HEK293T (cell line): ENCODE results near the gene IGDCC3.
A peak's percentile ranks its signal among the peaks of the same experiment; 100 is the strongest.

Source experiments
- CTCF ChIA-PET: fragments of 350-600 bp; formaldehyde crosslinking; extraction: SDS; loops from one replicate; lab custom pipeline; 2021; ENCODE audit warnings: antibody characterized with exemption, inconsistent platforms; lab: Yijun Ruan, JAX
- POLR2A ChIA-PET: fragments of 350-600 bp; formaldehyde crosslinking; extraction: SDS; loops from one replicate; lab custom pipeline; 2020; ENCODE audit warnings: antibody characterized with exemption, inconsistent platforms; lab: Yijun Ruan, JAX
- DNase-seq: peaks from one replicate; pipeline ENCODE4 v3.0.0; 2012; ENCODE audit warnings: mixed read lengths; ENCODE audit errors: extremely low spot score
- ARNT ChIP-seq: fragments of 450-650 bp; IDR thresholded peaks from 2 replicates; pipeline ENCODE4 v1.6.1; 2017; ENCODE audit warnings: mild to moderate bottlenecking
- BHLHE40 ChIP-seq: fragments of 450-650 bp; IDR thresholded peaks from 2 replicates; pipeline ENCODE4 v1.6.1; 2016; ENCODE audit warnings: mild to moderate bottlenecking, moderate library complexity, borderline replicate concordance
- CTBP1 ChIP-seq: fragments of 450-650 bp; IDR thresholded peaks from 2 replicates; pipeline ENCODE4 v1.6.1; 2016; ENCODE audit warnings: borderline replicate concordance
- ELF4 ChIP-seq: fragments of 450-650 bp; IDR thresholded peaks from 2 replicates; pipeline ENCODE4 v1.6.1; 2017; ENCODE audit warnings: antibody characterized with exemption
- FOXA1 ChIP-seq: fragments of 450-650 bp; IDR thresholded peaks from 2 replicates; pipeline ENCODE4 v1.6.1; 2016; ENCODE audit warnings: mild to moderate bottlenecking
- FOXK2 ChIP-seq: fragments of 450-650 bp; IDR thresholded peaks from 2 replicates; pipeline ENCODE4 v1.6.1; 2016; ENCODE audit warnings: mild to moderate bottlenecking
- FOXM1 ChIP-seq: fragments of 450-650 bp; IDR thresholded peaks from 2 replicates; pipeline ENCODE4 v1.6.1; 2017; ENCODE audit warnings: mild to moderate bottlenecking, borderline replicate concordance
- HDGF ChIP-seq: fragments of 450-650 bp; IDR thresholded peaks from 2 replicates; pipeline ENCODE4 v1.6.1; 2017; ENCODE audit warnings: antibody characterized with exemption, borderline replicate concordance
- L3MBTL2 ChIP-seq: fragments of 450-650 bp; conservative IDR thresholded peaks from 2 replicates; pipeline ENCODE4 v1.6.1; 2016; ENCODE audit warnings: mild to moderate bottlenecking
- LEF1 ChIP-seq: fragments of 450-650 bp; IDR thresholded peaks from 2 replicates; pipeline ENCODE4 v1.6.1; 2017; ENCODE audit warnings: mild to moderate bottlenecking, borderline replicate concordance
- NFRKB ChIP-seq: fragments of 450-650 bp; IDR thresholded peaks from 2 replicates; pipeline ENCODE4 v1.6.1; 2016; ENCODE audit warnings: mild to moderate bottlenecking, moderate library complexity
- SP1 ChIP-seq: fragments of 450-650 bp; IDR thresholded peaks from 2 replicates; pipeline ENCODE4 v1.6.1; 2017
- SUZ12 ChIP-seq: fragments of 450-650 bp; IDR thresholded peaks from 2 replicates; pipeline ENCODE4 v1.6.1; 2016; ENCODE audit warnings: mild to moderate bottlenecking
- TARDBP ChIP-seq: fragments of 450-650 bp; IDR thresholded peaks from 2 replicates; pipeline ENCODE4 v1.6.1; 2016
- ZNF384 ChIP-seq: fragments of 450-650 bp; IDR thresholded peaks from 2 replicates; pipeline ENCODE4 v1.6.1; 2016
- TF ChIP-seq, protein P1 (sequence below): fragments of 450-650 bp; IDR thresholded peaks from 2 replicates; pipeline ENCODE4 v1.6.1; 2016

The IGDCC3 gene

DNA sequence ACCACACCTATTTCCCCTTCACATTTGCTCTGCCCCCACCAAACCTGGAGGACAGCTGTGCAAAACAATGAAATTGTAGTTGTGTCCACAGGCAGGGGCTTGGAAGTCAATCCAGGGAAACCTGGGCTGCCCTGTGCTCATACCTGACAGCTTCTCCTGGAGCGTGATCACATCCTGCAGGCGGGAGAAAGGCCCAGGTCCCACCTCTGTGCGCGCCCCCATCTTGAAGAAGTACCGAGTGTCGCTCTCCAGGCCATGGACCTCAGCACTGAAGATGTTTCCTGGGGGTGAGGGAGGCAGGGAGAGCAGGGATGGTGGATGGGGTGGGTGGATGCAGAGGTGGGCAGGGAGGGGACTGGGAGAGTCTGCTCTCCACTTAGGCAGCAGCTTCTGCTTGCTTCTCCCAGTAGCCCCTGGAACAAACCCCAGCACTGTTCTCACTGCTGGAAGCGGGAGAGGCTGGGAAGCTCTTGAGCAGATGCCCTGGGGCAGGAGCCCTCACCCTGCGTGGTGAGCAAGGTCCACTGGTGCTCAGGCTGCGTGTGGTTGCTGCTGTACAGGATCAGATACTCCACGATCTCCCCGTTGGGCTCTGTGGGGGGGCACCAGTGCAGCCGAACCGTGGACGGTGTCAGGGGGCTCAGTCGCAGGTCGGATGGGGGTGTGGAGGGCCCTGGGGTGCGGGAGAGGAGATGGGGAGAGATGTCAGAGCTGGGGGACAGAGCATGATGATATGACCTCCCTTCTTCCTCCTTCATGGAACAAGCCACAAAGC is 10.7 kb upstream of the IGDCC3 start:
- CTCF ChIA-PET, result no interaction called here
- POLR2A ChIA-PET, result interaction anchor here (1.3 kb wide), 1 partner anchor 84 kb away, joined by 4 read pairs; the partner anchor contains the start of gene RNU5B-1
- TF ChIP-seq CTBP1 (no peak), HDGF (no peak), TARDBP (no peak), NFRKB (no peak), ELF4 (no peak), SUZ12 (no peak)
- DNase-seq, result no peak

DNA sequence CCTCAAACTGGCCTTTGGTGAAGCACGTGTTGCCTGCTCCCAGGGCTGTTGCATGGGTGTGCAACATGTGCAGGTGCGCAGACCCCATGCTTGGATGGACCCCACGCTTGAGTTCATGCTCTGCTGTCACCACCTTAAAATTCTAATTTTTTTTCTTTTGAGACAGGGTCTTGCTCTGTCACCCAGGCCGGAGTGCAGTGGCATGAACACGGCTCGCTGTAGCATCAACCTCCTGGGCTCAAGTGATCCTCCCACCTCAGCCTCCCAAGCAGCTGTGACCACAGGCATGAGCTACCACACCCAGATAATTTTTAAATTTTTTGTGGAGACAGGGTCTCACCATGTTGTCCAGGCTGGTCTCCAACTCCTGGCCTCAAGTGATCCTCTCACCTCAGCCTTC is 9.1 kb upstream of the IGDCC3 start:
- no peak for DNase-seq
- POLR2A ChIA-PET, result interaction anchor here (0.6 to 1.1 kb wide), 3 partner anchors 82 to 759 kb away, joined by 3 to 5 read pairs (median 5); partner anchors contain the start of gene RNU5B-1
- CTCF ChIA-PET, result interaction anchor here (0.7 to 2.9 kb wide), 4 partner anchors 13 to 90 kb away, joined by 3 to 21 read pairs (median 6); no protein-coding TSS in a partner anchor
- no peak for TF ChIP-seq TARDBP
- TF ChIP-seq ELF4, result no peak
- TF ChIP-seq FOXA1, result no peak
- TF ChIP-seq, protein P1, sequence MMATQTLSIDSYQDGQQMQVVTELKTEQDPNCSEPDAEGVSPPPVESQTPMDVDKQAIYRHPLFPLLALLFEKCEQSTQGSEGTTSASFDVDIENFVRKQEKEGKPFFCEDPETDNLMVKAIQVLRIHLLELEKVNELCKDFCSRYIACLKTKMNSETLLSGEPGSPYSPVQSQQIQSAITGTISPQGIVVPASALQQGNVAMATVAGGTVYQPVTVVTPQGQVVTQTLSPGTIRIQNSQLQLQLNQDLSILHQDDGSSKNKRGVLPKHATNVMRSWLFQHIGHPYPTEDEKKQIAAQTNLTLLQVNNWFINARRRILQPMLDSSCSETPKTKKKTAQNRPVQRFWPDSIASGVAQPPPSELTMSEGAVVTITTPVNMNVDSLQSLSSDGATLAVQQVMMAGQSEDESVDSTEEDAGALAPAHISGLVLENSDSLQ, result no peak
- TF ChIP-seq LEF1, result no peak
- no peak for TF ChIP-seq L3MBTL2
- TF ChIP-seq FOXM1, result no peak
- no peak for TF ChIP-seq SP1
- TF ChIP-seq HDGF, result no peak
- no peak for TF ChIP-seq ARNT
- TF ChIP-seq CTBP1, result no peak
- no peak for TF ChIP-seq ZNF384

DNA sequence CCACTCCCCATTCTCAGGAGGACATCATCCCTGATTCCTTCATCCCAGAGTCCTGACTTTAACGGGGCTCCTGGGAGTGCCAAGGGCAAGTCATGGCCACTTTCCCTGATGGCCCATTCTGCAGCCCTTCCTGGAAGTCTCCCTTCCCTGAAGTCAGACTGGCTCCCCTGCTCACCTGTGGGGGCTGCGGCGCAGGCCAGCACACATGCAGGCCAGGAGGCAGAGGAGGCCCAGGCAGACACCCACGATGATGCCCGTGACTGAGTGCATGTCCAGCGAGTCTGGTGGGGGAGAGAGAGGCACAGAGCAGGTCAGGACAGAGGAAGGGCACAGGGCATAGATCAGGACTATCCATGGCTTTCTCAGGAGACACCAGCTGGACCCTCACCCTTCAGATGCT is 8.6 kb upstream of the IGDCC3 start:
- TF ChIP-seq CTBP1 (no peak), HDGF (no peak)
- ChIA-PET POLR2A (interaction anchor here (0.6 to 4.2 kb wide), 3 partner anchors 82 to 759 kb away, joined by 5 to 35 read pairs (median 5); partner anchors contain the start of gene RNU5B-1), CTCF (interaction anchor here (0.9 to 2.9 kb wide), 8 partner anchors 8 to 81 kb away, joined by 3 to 21 read pairs (median 7); partner anchors contain the start of gene RNU5B-1)
- DNase-seq, result no peak

DNA sequence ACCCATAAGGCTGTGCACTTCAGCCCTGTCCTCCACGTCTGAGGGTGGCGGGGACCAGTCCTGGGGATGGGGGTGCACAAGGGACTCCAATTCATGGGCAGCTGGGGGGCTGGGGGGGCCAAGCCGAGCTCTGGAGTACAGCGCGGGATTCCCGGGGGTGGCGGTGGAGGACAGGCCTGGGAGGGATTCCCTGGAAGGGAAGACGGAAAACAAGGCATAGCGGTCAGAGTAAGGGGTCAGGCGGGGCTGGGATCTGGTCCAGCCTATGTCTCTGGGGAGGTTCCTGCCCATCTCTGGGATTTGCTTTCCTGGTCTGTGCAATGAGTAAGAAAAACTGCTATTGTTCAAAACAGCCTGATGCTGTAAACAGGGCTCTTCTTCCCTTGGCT is 8.1 kb upstream of the IGDCC3 start:
- no peak for TF ChIP-seq TARDBP
- no peak for TF ChIP-seq BHLHE40
- TF ChIP-seq L3MBTL2, result no peak
- ChIA-PET POLR2A (interaction anchor here (1.5 to 4.2 kb wide), 3 partner anchors 9 to 82 kb away, joined by 4 to 35 read pairs (median 7); partner anchors contain the start of gene RNU5B-1), CTCF (interaction anchor here (0.7 to 2.9 kb wide), 19 partner anchors 9 to 472 kb away, joined by 3 to 40 read pairs (median 7); partner anchors contain the start of gene RNU5B-1)
- DNase-seq, result no peak

DNA sequence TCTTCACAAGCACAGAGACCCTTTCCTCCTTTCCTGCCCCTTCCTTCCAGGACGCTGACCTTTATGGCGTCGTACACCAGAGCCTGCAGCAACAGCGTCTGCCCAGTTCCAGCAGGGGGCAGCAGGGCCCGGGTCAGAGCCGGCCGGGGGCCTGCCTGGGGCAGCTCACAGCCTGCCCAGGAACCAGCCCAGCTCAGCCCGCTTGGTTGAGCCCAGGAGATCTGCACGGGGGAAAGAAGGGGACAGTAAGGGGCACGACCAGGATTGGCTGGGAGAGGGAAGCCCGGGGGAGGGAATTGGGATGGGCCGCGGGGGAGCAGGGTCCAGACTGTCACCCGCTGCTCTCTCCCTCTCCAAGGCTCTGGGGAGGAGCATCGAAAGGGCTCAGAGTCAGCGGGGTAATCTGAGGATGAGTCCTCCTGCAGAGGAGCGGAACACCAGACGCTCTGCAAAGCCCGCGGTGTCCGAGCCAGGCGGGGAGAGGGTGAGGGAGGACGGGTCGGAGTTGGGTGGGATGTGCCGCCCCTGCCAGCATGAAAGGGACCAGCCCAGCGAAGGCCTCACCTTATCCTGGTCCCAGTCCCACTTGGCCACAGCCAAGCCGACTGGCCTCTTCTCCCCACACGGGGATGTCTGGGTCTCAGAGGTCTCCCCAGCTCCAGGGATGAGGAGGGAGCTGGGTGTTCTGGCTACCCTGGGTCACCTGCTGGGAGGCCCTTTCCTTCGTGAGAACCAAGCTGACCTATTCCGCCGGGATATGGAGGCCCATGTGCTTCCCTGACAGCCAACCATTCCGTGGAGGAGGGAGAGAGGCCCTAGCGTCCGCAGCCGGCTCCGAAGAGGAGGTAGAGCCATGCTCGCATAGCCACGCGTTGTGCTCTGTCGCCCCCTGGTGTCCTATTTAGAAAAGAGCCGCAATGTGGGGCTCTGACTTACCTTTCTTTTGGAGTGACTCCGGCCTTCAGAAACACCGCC is 7.4 kb upstream of the IGDCC3 start:
- ChIA-PET CTCF (interaction anchor here (0.5 to 2.9 kb wide), 25 partner anchors 8 to 867 kb away, joined by 3 to 40 read pairs (median 4); partner anchors contain the start of gene RNU5B-1), POLR2A (interaction anchor here (0.6 to 4.2 kb wide), 11 partner anchors 9 to 146 kb away, joined by 3 to 35 read pairs (median 4); partner anchors contain the start of genes HACD3, IGDCC4 and RNU5B-1)
- TF ChIP-seq TARDBP (no peak), FOXK2 (no peak), ARNT (no peak), HDGF (peak; percentile 72), BHLHE40 (no peak), L3MBTL2 (peak; percentile 88), FOXM1 (no peak)
- TF ChIP-seq, protein P1, result no peak
- peak; percentile 92 for DNase-seq

DNA sequence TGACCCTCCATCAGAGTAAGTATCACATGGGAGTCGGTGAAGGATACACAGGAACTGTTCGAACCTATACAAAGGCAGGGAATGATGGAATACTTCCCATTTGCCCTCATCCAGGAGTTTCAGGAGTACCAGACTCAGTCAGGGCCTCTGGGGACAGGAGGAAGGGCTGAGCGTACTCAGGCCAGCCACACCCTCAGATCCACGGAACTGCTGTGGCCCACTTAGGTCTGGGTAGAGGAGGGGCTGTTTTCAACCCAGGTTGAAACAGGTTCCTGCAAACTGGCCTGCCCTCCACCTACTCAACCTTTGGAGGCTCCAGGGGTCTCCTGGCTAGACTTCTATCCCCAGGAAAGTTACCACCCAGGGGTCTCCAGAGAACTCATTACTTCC is 6.7 kb upstream of the IGDCC3 start:
- CTCF ChIA-PET, result interaction anchor here (0.5 to 2.9 kb wide), 17 partner anchors 10 to 867 kb away, joined by 3 to 40 read pairs (median 5); partner anchors contain the start of gene RNU5B-1

More for the DNA sequence above, 6.7 kb upstream of the IGDCC3 start:
- TF ChIP-seq LEF1 (no peak), CTBP1 (no peak), BHLHE40 (no peak), FOXM1 (no peak), L3MBTL2 (no peak), TARDBP (no peak), SP1 (no peak), ARNT (no peak), FOXA1 (no peak), NFRKB (no peak), HDGF (no peak), ELF4 (no peak)
- TF ChIP-seq, protein P1, result no peak
- POLR2A ChIA-PET, result interaction anchor here (0.6 to 4.2 kb wide), 11 partner anchors 8 to 146 kb away, joined by 3 to 35 read pairs (median 4); partner anchors contain the start of genes HACD3, IGDCC4 and RNU5B-1
- no peak for DNase-seq
